GM19238 (cell line): ENCODE data around the gene ITPK1.

Experiments
- DNase-seq: peaks from one replicate; pipeline ENCODE4 v3.0.0; 2011; ENCODE audit warnings: low spot score; ENCODE audit not compliant: insufficient read length

ITPK1 gene

DNA sequence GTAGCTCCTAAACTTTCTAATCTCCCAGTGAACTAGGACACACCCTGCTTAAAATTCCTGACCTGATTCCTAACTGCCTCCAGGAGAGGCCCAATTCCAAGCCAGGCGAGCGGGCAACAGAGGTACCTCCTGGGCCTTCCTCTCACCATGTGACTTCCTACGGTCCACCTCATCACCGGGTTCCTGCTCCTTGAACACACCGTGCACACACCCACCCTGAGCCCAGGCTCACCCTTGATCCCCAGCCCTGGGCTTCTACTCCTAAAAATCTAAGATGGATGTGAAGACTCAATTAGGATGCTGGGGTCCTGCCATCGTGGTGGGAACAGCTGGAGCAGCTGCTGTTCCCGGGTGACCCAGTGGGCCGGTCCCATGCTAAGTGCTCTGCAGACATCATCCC, 124.2 kb downstream of the ITPK1 start:
- no peak for DNase-seq

DNA sequence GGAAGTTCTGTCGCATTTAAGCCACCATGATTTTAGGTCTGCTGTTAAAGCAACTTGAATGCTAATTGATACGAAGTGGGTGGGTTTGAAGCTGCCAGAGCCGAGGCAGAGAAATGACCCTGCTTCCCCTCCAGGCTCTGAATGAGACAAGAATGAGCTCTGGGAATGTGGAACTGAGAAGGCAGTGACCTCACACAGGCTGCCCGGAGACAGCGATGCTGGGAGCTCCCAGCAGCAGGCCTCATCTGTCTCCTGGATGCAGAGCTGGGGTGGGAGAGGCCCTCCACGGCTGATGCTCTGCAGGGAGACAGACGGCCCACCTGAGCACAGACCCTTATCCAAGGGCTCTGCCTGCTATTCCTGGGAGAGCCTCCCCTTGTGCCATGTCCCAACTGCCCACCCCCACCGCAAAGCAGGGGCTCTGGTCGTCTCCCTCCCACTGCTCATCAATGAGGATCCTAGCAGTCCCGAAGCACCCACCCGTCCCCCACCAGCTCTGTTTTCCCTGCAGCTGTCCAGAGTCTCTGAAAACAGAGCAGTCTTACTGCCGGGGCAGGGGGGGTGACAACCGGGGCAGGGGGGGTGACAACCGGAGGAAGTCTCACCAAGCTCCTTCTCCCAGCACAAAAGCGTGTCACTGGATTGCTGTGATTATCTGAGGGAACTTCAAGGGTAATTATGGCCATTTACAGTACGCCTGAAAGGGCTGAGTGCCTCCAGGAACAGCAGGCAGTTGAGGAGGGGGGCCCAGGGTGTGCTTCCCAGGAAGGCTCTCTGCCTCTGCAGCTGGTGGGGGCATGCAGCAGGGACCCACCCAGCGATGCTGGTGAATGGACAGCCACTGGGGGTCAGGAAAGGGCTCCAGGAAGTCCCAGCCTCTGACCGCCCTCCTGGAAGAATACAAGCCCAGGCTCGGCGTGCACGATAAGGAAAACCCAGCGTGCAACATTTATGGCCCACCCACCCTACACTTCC, 125.0 kb downstream of the ITPK1 start:
- no peak for DNase-seq

DNA sequence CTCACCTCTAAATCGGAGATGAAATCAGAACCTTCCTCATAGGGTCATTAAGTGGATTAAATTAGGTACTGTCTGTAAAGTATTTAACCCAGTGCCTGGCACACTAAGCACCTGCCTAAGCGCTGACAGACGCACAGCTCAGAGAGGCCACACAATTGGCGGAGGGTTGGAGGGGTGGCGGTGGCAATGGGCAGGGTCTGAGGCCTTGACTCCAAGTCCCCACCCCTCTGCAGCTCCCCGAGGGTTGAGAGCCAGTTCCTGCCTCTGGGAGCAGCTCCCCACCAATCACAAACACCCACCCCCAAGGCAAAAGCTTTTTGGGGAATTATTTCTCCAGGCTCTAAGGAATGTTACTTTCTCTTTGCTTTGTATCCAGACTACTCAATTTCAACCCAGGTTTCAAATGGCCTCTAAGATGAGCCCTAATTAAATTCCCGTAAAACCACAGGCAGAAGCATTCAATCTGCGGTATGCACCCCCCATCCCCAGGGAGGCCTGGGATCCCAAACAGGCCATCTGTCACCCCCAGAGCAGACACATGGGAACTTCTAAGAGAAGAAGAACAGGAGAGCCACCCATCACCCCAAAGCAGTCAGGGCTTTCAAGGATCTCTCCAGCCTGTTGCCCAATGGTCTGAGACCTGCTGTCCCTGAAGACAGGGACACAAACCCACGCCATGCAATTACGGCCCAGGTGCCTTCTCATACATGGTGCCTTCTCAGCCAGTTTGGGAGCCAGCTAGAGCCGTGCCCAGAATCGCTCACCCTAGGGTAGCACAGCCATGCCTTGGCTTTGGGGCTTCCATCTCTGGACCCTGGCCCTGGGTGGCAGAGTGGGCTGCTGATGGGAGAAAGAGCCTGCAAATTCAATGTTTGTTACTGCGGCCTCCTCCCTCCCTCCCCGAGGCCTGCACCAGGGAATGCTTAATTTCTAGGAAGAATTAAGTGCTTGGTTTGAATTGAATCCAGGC, 126.7 kb downstream of the ITPK1 start:
- no peak for DNase-seq

DNA sequence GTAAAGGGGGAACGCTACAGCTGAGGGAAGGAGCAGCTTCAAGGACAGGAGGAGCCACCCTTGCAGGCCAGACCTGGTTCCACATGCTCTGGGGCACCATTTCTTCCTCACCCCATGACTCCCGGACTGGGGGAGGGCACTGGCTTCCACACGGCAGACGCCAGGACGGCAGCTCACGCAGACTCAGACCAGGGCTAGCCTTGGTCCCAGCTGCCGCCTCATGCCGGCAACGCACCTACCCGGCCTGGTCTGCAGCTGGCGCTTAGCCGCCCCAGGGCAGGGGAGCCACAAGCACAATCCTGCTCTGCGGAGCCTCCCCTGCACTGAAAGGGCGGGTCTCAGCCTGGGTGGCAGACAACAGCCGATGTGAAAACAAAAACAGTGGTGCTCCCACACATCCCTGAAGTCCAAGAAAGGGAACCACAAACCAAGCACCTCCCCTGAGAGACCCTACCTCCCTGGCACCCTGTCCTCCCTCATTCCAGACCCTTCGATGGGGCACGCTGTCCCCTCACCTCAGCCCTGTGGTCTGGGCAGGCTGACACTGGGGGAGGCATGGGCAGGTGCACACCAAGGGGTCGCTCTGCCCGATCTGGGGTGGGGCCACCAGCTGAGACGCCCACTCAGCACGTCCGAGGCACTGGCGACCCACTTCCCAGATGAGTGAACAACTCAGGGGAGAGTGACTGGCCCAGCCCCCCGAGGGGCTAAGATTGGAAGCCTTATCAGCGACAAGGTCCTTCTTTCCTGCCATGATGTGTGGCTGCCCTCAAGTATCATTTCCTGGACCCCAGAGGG, 127.8 kb downstream of the ITPK1 start:
- DNase-seq: no peak

DNA sequence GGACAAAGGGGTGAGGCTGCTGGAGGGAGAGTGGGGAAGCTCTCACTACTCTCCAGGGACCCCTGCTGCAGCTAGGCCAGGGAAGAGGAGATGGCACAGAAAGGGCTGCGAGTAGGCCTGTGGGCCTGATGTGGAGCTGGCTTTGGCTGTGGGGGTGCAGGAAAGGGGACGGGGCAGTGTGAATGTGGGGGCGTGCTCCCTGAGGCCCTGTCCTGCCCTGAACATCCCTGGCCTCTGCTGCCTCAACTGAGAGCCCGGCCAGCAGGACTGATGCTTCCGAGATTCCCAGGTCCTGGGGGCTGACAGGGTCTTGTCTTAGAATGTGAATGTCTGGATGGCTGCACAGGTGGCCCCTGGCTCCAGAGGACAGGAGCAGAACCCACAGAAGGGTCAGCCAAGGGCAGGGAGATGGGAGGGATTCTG, 128.6 kb downstream of the ITPK1 start:
- no peak for DNase-seq

DNA sequence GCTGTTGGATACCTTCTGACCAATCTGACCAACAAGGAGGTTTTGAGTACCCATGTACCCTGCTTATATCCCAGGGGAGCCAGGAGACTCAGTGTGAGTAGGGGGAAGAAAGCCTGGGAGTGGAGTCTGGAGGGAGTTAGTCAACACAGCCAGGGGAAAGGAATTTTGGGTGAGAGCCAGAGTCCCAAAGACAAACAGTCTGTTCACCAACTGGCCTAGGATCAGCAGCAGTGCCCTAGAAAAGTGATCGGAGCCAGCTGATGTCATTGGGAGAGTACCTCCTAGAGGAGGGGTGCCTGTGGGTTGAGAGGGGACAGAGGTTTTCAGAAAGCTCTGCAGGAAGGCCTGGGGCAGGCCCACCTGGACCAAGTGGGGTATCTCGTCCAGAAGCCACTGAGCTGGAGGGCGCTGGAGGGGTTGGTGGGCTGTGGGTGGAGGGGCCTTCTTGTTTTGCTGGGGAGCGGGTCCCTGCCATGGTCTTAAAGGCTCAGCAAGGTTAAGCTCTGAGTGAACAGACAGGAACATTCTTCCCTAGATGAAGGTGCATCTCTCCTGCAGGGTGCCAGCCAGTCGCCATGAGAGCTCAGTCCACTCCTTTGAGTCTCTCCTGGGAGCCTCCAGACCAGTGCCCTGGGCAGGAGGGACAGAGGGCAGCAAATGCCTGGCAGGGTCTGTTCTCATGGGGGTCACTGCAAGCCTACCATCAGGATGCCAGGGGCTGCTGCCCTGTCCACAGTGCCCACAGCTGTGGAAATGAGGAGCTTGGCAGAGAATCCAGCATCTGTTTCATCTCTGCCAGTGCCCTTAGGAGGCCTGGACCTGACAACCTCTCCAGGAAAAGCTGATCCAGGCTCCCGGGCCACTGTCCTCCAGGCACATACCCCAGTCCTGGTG, 129.2 kb downstream of the ITPK1 start:
- no peak for DNase-seq

DNA sequence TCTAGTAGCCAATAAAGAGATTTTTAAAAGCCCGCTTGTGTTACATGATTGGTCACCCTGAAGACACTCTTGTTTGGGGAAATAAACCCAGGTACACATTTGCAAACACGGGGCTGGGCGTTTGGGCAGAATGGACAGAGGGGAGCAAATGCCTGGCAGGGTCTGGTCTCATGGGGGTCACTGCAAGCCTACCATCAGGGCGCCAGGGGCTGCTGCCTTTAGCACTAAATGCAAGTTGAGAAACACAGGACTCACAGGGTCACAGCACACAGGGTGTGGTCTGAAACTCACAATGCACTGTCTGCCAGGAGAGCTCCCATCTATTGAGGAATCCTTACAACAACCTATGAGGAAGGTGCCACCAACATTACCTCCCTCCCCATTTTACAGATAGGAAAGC, 130.2 kb downstream of the ITPK1 start:
- DNase-seq: no peak

DNA sequence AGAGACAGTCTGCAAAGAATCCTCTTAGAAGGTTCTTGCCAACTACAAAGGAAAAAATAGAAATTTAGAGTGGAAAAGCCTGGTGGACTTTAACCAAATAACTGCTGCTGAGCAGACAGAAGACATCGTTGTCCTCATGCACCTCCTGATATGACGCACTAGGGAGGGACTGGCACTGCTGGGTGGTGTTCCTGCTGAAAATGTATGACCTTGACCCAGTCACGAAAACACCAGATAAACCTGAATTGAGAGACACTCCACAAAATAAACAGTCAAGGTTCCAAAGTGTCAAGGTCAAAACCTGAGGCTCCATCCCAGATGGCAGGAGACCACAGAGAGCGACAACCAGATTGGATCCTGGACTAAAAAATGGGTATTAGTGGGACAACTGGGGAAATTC, 130.8 kb downstream of the ITPK1 start:
- DNase-seq: no peak

DNA sequence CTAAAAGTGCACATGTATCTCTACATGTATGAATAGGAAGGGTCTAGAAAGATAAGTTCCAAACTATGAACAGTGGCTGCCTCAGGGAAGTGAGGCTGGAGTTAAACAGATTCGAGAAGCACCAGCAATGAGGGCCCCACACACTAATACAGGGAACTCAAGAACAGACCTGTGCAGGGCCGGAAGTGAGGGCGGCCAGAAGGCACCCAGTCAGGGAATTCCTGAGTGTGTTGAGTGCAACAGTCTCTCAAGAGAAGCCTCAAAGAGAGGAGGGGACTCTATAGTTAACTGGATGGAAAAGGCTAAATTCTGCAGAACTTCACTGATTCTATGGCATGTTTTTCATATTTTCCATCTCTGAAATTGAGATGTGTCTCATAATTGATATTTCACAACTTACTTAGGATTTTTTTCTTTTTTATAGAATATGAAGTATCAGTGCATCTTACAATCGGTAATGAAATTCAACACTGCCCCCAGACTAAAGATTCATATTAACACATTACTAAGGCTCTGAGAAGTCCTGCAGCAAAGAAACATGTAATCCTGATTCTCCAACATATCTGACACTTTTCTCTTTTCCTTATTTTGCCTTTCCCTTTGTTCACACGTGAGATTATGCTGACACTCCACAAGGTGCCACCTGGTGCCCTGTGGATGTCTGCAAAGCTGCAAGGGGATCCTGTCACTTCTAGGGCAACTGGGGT, 131.5 kb downstream of the ITPK1 start:
- no peak for DNase-seq

DNA sequence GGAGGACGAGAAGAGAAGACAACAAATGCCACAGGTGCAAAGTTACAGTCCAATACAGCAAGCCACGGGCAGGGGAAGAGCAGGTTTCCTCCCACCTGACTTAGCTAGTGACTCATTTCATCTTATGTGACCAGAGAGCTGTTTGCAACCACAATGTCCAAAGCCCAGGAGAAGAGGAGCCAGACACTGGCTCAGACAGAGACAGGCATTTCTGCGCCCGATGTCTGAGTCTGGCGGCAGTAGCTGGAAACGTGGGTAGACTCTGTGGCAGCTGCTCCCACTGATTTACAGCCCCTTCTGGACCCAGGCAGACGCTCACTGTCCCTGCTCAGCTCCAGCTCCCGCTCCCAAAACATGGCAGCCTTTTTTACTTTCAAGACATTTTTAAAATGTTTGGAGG, 132.8 kb downstream of the ITPK1 start:
- no peak for DNase-seq

DNA sequence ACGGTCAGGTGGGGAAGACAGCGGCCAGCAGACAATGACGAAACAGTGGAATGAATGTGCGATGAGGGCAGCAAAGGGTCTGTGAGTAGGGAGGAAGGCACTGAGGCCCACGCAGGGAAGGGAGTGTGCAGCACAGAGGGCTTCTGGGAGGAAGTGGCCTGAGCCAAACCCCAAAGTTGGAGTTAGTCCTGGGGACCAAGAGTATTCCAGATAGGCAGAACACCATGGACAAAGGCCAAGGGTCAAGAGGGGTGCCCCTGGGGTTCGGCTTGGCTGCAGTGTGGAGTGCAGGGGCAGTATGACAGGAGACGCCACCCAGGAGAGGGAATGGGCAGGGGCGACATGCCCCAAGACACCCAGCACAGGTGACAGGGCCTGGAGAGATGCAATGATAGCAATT, 134.0 kb downstream of the ITPK1 start:
- no peak for DNase-seq

DNA sequence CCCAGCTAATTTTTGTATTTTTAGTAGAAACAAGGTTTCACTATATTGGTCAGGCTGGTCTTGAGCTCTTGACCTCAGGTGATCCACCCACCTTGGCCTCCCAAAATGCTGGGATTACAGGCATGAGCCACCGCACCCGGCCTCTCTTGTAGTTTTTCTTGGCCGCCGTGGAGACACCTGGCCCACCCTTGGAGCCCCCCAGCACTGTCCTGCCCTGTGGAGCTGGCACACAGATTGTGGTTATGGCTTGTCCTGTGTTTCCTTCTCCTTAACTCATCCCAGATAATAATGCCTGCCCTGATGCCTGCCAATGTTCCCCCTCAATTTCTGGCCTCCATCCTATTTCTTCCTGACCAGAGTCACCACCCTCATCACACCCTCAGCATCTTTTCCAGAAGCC, 134.9 kb downstream of the ITPK1 start:
- no peak for DNase-seq

DNA sequence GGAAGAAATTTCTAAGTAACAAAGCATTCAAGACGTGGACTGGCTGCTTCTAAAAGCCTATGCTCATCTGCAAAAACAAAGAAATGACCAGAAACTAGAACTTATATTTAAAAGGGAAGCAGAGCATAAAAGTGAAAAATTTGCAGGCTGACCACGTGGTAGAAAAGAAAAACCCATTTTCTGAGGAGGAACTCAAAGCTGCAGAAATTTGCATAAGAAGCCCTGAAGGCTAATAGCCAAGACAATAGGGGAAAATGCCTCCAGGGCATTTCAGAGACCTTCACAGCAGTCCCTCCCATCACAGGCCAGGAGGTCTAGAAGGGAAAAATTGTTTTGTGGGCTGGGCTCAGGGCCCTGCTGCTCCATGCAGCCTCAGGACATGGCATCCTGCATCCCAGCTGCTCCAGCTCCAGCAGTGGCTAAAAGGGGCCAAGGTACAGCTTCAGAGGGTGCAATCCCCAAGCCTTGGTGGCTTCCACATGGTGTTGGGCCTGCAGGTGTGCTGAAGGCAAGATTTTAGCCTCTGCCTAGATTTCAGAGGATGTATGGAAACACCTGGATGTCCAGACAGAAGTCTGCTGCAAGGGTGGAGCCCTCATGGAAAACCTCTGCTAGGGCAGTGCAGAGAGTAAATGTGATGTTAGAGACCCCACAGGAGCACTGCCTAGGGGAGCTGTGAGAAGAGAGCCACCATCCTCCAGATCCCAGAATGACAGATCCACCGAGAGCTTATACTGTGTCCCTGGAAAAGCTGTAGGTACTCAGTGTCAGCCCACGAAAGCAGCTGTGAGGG, 137.3 kb downstream of the ITPK1 start:
- DNase-seq: no peak

DNA sequence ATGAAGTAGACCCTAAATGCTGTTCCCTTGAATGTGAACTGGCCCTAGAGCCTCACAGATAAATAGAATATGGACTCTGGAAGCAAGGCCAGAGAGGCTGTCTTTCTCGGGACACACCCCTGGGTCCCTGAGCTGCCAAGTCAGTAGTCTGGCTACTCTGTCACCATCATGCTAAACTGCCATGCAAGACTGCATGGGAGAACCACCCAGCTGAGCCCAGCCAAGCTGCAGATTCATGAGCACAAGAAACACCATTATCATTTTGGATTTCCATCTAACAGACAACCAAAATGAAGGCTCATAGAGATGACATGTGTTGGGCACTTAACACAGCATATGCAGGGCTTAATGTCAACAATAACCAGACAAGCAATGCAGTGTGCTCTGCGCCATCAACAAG, 139.5 kb downstream of the ITPK1 start:
- DNase-seq: no peak

DNA sequence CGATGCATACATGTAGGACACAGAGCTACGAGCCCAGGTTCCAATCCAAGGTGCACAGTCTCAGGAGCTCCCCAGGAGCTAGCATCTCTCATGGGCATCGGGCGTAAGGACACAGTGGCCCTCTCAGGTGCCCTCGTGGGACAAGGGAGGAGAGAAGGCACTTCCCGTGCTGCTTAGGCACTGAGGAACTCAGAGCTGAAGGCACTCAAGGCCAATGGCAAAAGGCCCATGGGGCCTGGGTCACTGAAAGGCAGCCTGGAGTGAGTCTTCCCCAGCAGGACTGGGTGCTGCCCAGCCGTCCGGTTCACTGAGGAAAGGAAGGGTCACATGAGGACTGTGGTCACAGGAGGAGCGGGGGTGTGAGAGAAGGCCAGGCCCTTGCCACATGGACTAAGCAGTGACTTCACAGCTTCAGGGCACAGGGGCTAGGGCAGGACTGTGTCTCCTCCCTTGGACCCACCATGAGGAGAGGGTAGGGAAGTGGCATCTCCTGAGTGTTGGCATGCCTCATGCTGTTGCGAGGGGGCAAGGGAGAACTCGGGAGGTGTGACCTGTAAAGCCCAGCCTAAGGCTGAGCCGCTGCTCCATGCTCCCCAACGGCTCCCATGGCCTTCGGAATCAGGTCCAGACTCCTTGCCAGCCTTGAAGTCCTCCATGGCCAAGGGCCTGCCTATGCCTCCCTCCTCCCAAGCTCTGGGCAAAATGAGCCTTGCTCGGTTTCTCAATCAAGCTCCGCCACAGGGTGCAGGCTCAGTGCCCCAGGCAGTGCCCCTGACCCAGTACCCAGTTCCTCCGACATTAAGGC, 141.0 kb downstream of the ITPK1 start:
- no peak for DNase-seq

DNA sequence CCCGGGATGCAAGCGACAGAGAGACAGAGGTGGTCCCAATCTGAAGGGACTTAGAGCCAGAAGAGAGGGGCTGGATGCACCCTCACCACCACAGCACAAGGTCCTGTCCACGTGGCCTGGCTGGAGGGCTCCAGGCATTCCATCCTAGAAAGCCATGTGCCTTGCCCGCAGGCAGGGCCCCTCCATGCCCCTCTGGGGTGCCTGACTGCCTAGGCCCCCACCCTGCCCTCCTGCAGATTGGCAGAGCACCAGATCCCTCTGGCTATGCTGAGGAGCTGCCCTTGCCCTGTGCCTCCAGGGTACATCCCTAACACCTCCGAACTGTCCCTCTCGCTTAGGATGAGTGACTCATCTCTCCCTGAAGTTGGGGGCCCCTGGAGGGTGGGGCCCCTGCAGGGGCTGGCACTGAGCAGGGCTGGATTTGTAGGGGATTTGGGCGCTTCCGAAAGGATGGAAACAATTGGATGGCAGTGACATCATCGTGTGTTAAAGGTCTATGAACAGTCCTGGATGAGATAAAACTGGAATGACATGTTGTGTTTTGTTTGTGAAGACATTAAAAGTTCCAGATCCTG, 141.8 kb downstream of the ITPK1 start:
- DNase-seq: no peak

DNA sequence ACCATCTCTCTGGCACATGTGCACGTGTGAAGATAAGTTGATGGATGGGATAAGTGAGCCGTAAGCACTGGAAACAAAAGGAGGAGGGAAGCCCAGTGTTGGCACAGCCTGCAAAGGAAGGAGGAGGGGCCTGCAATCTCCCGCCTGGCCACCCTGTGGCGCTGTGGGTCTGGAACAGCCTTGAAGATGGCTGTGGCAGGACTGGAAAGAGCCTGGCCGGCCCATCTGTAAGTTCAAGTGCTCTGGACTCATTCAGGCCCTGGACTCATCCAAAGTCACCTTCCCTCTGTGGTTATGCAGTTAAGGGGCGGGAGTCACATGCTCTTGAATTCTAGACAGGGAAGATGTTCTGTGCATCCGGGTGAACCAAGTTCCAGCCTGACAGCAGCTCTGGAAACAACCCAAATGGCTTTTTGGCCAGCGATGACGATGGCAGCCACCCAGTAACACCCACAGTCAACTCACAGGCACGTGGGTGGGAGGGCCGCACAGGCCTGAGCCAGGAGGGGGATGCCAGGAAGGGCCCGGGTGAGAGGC, 142.4 kb downstream of the ITPK1 start:
- DNase-seq: no peak
